Gastroesophageal sphincter (tissue), 4 donors: ENCODE results near the gene TTLL5. TPM values are rescaled to one million over a fixed set of nuclear protein-coding genes. Genes with fewer than 3 reads are reported as not detected.
A peak's percentile ranks its signal among the peaks of the same experiment; 100 is the strongest.

ENCODE experiments used
- ATAC-seq: fragments of 150-250 bp; one replicate; pipeline ENCODE4 v1.9.1; 2016; ENCODE audit warnings: mild to moderate bottlenecking, moderate library complexity
- H3K27ac ChIP-seq, 4 donors: fragments of 200-600 bp; sonication (generic) in 3 of 4; 1 replicate in 3 of 4; 2 replicates in 1 of 4; pipeline ENCODE4 v1.5.1; 2016 to 2019
- H3K27me3 ChIP-seq: fragments of 200-600 bp; sonication (generic); one replicate; pipeline ENCODE4 v1.5.1; 2019
- H3K36me3 ChIP-seq, 2 donors: fragments of 200-600 bp; sonication (generic); one replicate each; pipeline ENCODE4 v1.5.1; 2019; ENCODE audit warnings: control low read depth in 1 of 2
- H3K4me1 ChIP-seq, 3 donors: fragments of 200-600 bp; sonication (generic); 1 replicate in 2 of 3; 2 replicates in 1 of 3; pipeline ENCODE4 v1.5.1; 2016 to 2019; ENCODE audit warnings: control low read depth in 2 of 3
- H3K4me3 ChIP-seq, 2 donors: fragments of 200-600 bp; sonication (generic); one replicate each; pipeline ENCODE4 v1.5.1; 2019; ENCODE audit warnings: mild to moderate bottlenecking in 1 of 2, moderate library complexity in 1 of 2
- H3K9me3 ChIP-seq, 3 donors: fragments of 200-600 bp; sonication (generic); one replicate each; pipeline ENCODE4 v1.5.1; 2017 to 2019; ENCODE audit warnings: control low read depth in 2 of 3
- CTCF ChIP-seq, 4 experiments: fragments of 200-600 bp in 2 of 4; fragments of 450-650 bp in 2 of 4; sonication (generic) in 1 of 4; IDR thresholded peaks; one replicate each; pipeline ENCODE4 v1.5.1; 2017 to 2019; ENCODE audit warnings: antibody characterized with exemption in 4 of 4, mild to moderate bottlenecking in 2 of 4, moderate library complexity in 2 of 4
- EP300 ChIP-seq: sonication (generic); formaldehyde crosslinking; IDR thresholded peaks from one replicate; pipeline ENCODE4 v1.6.1; 2017; ENCODE audit warnings: antibody characterized with exemption, mild to moderate bottlenecking
- POLR2A ChIP-seq, 2 donors: fragments of 450-650 bp; IDR thresholded peaks; one replicate each; pipeline ENCODE4 v1.6.1; 2017; ENCODE audit warnings: antibody characterized with exemption in 2 of 2, mild to moderate bottlenecking in 2 of 2, moderate library complexity in 1 of 2
- POLR2AphosphoS5 ChIP-seq: sonication (generic); formaldehyde crosslinking; IDR thresholded peaks from one replicate; pipeline ENCODE4 v1.6.1; 2017; ENCODE audit warnings: antibody characterized with exemption
- WGBS, 2 donors: methylation state at CpG; one replicate each; pipeline ENCODE4 v1.1.5; 2018; ENCODE audit warnings: low coverage in 1 of 2; 5-methylcytosine and 5-hydroxymethylcytosine counted together
- total RNA-seq, 4 donors: library from RNA; depleted of rRNA; stranded (reverse); fragments of >200 nt; gene quantifications; one replicate each; pipeline ENCODE4 v1.1.0, GENCODE V29; 2016

TTLL5 gene
- total RNA-seq, 4 donors from 2014 or later, result 18.1 to 30.0 (median 22.1) TPM

GRCh38 chr14:75896341-75896740 is 235.3 kb downstream of the TTLL5 start:
- 100% methylated on average over 1 to 2 of the region's 2 CpGs for WGBS, 2 donors
- Histone ChIP-seq H3K9me3 (no peaks in the 10 kb centered on the region), H3K4me1 (no peaks in the 10 kb centered on the region), H3K27ac (no peak overlapping the region), H3K27me3 (no peaks in the 10 kb centered on the region), H3K36me3 (no peaks in the 10 kb centered on the region), H3K4me3 (no peak overlapping the region)
- no peak for ATAC-seq
- TF ChIP-seq CTCF (IDR thresholded peaks at IDR 0.05), result no peak
- no peak for TF ChIP-seq POLR2AphosphoS5
- TF ChIP-seq POLR2A (IDR thresholded peaks at IDR 0.05), result no peak
- TF ChIP-seq EP300, result no peak

GRCh38 chr14:75904311-75904710 is 243.3 kb downstream of the TTLL5 start:
- peaks cover 0 to 11% of the 10 kb centered on the region in 2 donors for H3K36me3 ChIP-seq
- H3K4me3 ChIP-seq, result no peak overlapping the region
- H3K9me3 ChIP-seq, result no peaks in the 10 kb centered on the region
- H3K27ac ChIP-seq, result no peak overlapping the region
- no peak for ATAC-seq
- WGBS, 2 donors, result 63 to 78% methylated on average over 3 of the region's 3 CpGs
- peaks cover 0 to 18% (median 0%) of the 10 kb centered on the region in 3 donors for H3K4me1 ChIP-seq
- H3K27me3 ChIP-seq, result no peaks in the 10 kb centered on the region
- TF ChIP-seq POLR2AphosphoS5 (no peak), POLR2A (IDR thresholded peaks at IDR 0.05) (no peak), EP300 (no peak), CTCF (IDR thresholded peaks at IDR 0.05) (no peak)

GRCh38 chr14:75905147-75905904 is 244.3 kb downstream of the TTLL5 start:
- no peak for ATAC-seq
- H3K36me3 ChIP-seq, result peaks cover 0 to 11% of the 10 kb centered on the region in 2 donors
- no peaks in the 10 kb centered on the region for H3K27me3 ChIP-seq
- H3K4me3 ChIP-seq, result no peak overlapping the region
- WGBS, 2 donors, result 48 to 58% methylated on average over 3 to 7 of the region's 7 CpGs
- no peak for TF ChIP-seq CTCF (IDR thresholded peaks at IDR 0.05)
- peaks cover 0 to 18% (median 0%) of the 10 kb centered on the region in 3 donors for H3K4me1 ChIP-seq
- peak overlapping the region in 3 of 4 donors; percentile 19 to 37 (median 35) for H3K27ac ChIP-seq
- H3K9me3 ChIP-seq, result no peaks in the 10 kb centered on the region

- TF ChIP-seq EP300 (no peak), CTCF (IDR thresholded peaks at IDR 0.05) (no peak), POLR2A (IDR thresholded peaks at IDR 0.05) (no peak), POLR2AphosphoS5 (no peak)
- peaks cover 0 to 11% of the 10 kb centered on the region in 2 donors for H3K36me3 ChIP-seq
- WGBS, 2 donors, result 70 to 94% methylated on average over 4 to 5 of the region's 5 CpGs
- no peaks in the 10 kb centered on the region for H3K27me3 ChIP-seq
- H3K27ac ChIP-seq, result peak overlapping the region in 3 of 4 donors; percentile 7 to 37 (median 35)
- ATAC-seq, result no peak
- H3K4me3 ChIP-seq, result no peak overlapping the region
- H3K9me3 ChIP-seq, result no peaks in the 10 kb centered on the region
- peaks cover 0 to 18% (median 0%) of the 10 kb centered on the region in 3 donors for H3K4me1 ChIP-seq
Measured at GRCh38 chr14:75906228-75906627, 245.2 kb downstream of the TTLL5 start.

GRCh38 chr14:75906680-75907280 is 245.7 kb downstream of the TTLL5 start:
- TF ChIP-seq POLR2A (IDR thresholded peaks at IDR 0.05) (no peak), CTCF (IDR thresholded peaks at IDR 0.05) (peak; percentile 78 to 96 (median 84))
- WGBS, 2 donors, result 42 to 52% methylated on average over 3 to 4 of the region's 4 CpGs
- peaks cover 0 to 11% of the 10 kb centered on the region in 2 donors for H3K36me3 ChIP-seq
- H3K27me3 ChIP-seq, result no peaks in the 10 kb centered on the region
- no peaks in the 10 kb centered on the region for H3K9me3 ChIP-seq
- H3K27ac ChIP-seq, result peak overlapping the region in 2 of 4 donors; percentile 25 to 37
- H3K4me3 ChIP-seq, result no peak overlapping the region
- ATAC-seq, result peak; percentile 72
- peaks cover 0 to 18% (median 0%) of the 10 kb centered on the region in 3 donors for H3K4me1 ChIP-seq
